Measurements from ENCODE around the gene TUBE1.

DNA sequence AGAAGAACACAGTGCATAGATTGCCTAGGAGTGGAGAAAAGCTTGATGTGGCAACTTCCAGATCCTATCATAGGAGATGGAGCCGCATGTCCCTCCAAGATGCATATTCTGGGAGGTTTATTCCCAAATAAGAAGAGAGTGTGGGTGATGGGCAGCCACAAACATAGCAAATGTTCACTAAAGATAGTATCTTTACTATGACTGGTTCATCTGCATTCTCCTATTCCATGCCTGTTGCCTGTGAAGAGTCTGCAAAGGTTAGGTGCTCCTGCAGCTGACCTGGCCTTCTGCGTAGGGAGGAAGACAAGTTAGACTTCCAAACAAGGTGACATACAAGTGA lies 47.9 kb downstream of the TUBE1 start:
- TF ChIP-seq EZH2 (IDR thresholded peaks at IDR 0.05; ENCODE audit: insufficient read depth, poor library complexity, severe bottlenecking) (no peak), EZH2phosphoT487 (IDR thresholded peaks at IDR 0.05; ENCODE audit: insufficient read depth, low read depth) (no peak)
